Astrocyte (in vitro differentiated cells and primary cell): ENCODE measurements around the gene ZSWIM9. TPM values are rescaled to one million over a fixed set of nuclear protein-coding genes. Genes with fewer than 3 reads are reported as not detected.
A peak's percentile ranks its signal among the peaks of the same experiment; 100 is the strongest.

ENCODE experiments used
- DNase-seq: peaks from one replicate; pipeline ENCODE4 v3.0.0-alpha.2; 2010; ENCODE audit warnings: low read depth
- FAIRE-seq: peaks from 2 replicates; lab custom pipeline; 2011; peaks lifted over from hg19 to GRCh38; lab: Jason Lieb, UNC
- H2AFZ ChIP-seq: 2 replicates; pipeline ENCODE4 v1.6.0; 2012; ENCODE audit warnings: low read depth, low read length, inconsistent platforms
- H3K27ac ChIP-seq: 2 replicates; pipeline ENCODE4 v1.5.1; 2011; ENCODE audit warnings: low read depth, low read length, inconsistent platforms
- H3K27me3 ChIP-seq: 2 replicates; pipeline ENCODE4 v1.6.0; 2011; ENCODE audit warnings: low read length, inconsistent platforms; ENCODE audit not compliant: insufficient read depth
- H3K36me3 ChIP-seq: 2 replicates; pipeline ENCODE4 v1.5.1; 2011; ENCODE audit warnings: low read length, inconsistent platforms; ENCODE audit not compliant: insufficient read depth
- H3K4me1 ChIP-seq: 2 replicates; pipeline ENCODE4 v1.5.1; 2011; ENCODE audit warnings: low read length, inconsistent platforms; ENCODE audit not compliant: insufficient read depth
- H3K4me2 ChIP-seq: 2 replicates; pipeline ENCODE4 v1.6.0; 2012; ENCODE audit warnings: low read length, inconsistent platforms
- H3K4me3 ChIP-seq: 2 replicates; pipeline ENCODE4 v1.5.1; 2011; ENCODE audit warnings: low read depth, mild to moderate bottlenecking, low read length, inconsistent platforms; ENCODE audit not compliant: insufficient read depth
- H3K79me2 ChIP-seq: 2 replicates; pipeline ENCODE4 v1.6.0; 2012; ENCODE audit warnings: mild to moderate bottlenecking, low read length, inconsistent platforms; ENCODE audit not compliant: insufficient read depth
- H3K9ac ChIP-seq: 2 replicates; pipeline ENCODE4 v1.6.0; 2012; ENCODE audit warnings: mild to moderate bottlenecking, low read length, inconsistent platforms
- H3K9me3 ChIP-seq: 2 replicates; pipeline ENCODE4 v1.5.1; 2012; ENCODE audit warnings: low read depth, mild to moderate bottlenecking, low read length, inconsistent platforms; ENCODE audit not compliant: insufficient read depth
- H4K20me1 ChIP-seq: 2 replicates; pipeline ENCODE4 v1.6.0; 2012; ENCODE audit warnings: low read length, inconsistent platforms; ENCODE audit not compliant: insufficient read depth
- H3K27ac Mint-ChIP-seq: one replicate; pipeline ENCODE4 v1.8.0; 2021; ENCODE audit warnings: mild to moderate bottlenecking, mixed read lengths; ENCODE audit not compliant: unreplicated experiment
- H3K27me3 Mint-ChIP-seq: one replicate; pipeline ENCODE4 v1.8.0; 2021; ENCODE audit warnings: low read depth, mixed read lengths; ENCODE audit not compliant: unreplicated experiment
- H3K36me3 Mint-ChIP-seq: one replicate; pipeline ENCODE4 v1.8.0; 2021; ENCODE audit warnings: low read depth, mixed read lengths; ENCODE audit not compliant: unreplicated experiment
- H3K4me1 Mint-ChIP-seq: one replicate; pipeline ENCODE4 v1.8.0; 2021; ENCODE audit warnings: low read depth, mixed read lengths; ENCODE audit not compliant: unreplicated experiment
- H3K4me3 Mint-ChIP-seq: one replicate; pipeline ENCODE4 v1.8.0; 2021; ENCODE audit warnings: mild to moderate bottlenecking, moderate library complexity, mixed read lengths; ENCODE audit not compliant: unreplicated experiment
- H3K9me3 Mint-ChIP-seq: one replicate; pipeline ENCODE4 v1.8.0; 2021; ENCODE audit warnings: mild to moderate bottlenecking, mixed read lengths; ENCODE audit not compliant: unreplicated experiment
- CTCF ChIP-seq: IDR thresholded peaks from 2 replicates; pipeline ENCODE4 v1.5.1; 2011; ENCODE audit warnings: low read depth, mild to moderate bottlenecking, inconsistent platforms, low read length, moderate library complexity; ENCODE audit not compliant: insufficient read depth
- EZH2 ChIP-seq: IDR thresholded peaks from 2 replicates; pipeline ENCODE4 v1.6.1; 2012; ENCODE audit warnings: mild to moderate bottlenecking, low read length, inconsistent platforms; ENCODE audit not compliant: insufficient read depth
- total RNA-seq: library from RNA; stranded (reverse); gene quantifications from 2 replicates; pipeline ENCODE4 v1.2.1, GENCODE V29; 2021

ZSWIM9 gene
- total RNA-seq, 1 donor from 2014 or later: 4.7 TPM

DNA sequence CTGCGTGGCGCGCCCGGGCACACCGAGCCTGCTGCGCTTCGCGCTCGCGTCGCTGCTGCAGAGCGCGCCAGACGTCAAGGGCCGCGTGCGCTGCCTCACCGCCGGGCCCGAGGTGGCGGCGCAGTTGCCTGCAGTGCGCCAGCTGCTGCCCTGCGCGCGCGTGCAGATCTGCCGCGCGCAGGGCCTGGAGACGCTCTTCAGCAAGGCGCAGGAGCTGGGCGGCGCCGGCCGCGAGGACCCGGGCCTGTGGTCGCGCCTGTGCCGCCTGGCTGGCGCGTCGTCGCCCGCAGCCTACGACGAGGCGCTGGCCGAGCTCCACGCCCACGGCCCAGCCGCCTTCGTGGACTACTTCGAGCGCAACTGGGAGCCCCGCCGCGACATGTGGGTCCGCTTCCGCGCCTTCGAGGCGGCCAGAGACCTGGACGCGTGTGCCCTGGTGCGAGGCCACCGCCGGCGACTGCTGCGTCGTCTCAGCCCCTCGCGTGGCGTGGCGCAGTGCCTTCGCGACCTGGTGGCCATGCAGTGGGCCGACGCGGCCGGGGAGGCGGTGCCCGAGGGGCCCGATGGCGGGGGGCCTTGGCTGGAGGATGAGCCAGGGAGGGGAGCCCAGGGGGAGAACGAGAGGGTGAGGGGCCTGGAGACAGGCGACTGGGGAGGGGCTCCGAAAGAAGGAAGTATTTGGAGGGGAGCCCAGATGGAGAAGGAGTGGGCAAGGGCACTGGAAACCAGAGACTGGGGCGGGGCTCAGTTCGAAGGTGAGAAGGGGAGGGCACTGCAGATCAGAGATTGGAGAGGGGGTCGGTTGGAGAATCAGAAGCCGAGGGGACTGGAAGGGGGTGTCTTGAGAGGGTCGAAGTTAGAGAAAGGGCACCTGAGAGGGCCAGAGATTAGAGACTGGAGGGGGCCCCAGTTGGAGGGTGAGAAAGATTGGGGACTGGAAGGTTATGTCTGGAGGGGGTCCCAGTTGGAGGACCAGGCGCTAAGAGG, 24.7 kb downstream of the ZSWIM9 start:
- no peak overlapping the region for H3K4me3 ChIP-seq
- no peaks in the 10 kb centered on the region for H3K9me3 ChIP-seq
- Mint-ChIP-seq H3K4me3 (no peak overlapping the region), H3K27me3 (no peaks in the 10 kb centered on the region), H3K4me1 (no peaks in the 10 kb centered on the region), H3K36me3 (peaks cover 15% of the 10 kb centered on the region), H3K27ac (peak overlapping the region; percentile 58), H3K9me3 (no peaks in the 10 kb centered on the region)
- H3K9ac ChIP-seq: no peak overlapping the region
- no peaks in the 10 kb centered on the region for H3K27me3 ChIP-seq
- no peak overlapping the region for H2AFZ ChIP-seq
- DNase-seq (no peak), FAIRE-seq (no peak)
- TF ChIP-seq EZH2 (no peak), CTCF (no peak)
- no peaks in the 10 kb centered on the region for H3K79me2 ChIP-seq
- no peaks in the 10 kb centered on the region for H4K20me1 ChIP-seq
- H3K36me3 ChIP-seq: no peaks in the 10 kb centered on the region
- H3K4me2 ChIP-seq: no peak overlapping the region
- no peaks in the 10 kb centered on the region for H3K4me1 ChIP-seq
- H3K27ac ChIP-seq: no peak overlapping the region

DNA sequence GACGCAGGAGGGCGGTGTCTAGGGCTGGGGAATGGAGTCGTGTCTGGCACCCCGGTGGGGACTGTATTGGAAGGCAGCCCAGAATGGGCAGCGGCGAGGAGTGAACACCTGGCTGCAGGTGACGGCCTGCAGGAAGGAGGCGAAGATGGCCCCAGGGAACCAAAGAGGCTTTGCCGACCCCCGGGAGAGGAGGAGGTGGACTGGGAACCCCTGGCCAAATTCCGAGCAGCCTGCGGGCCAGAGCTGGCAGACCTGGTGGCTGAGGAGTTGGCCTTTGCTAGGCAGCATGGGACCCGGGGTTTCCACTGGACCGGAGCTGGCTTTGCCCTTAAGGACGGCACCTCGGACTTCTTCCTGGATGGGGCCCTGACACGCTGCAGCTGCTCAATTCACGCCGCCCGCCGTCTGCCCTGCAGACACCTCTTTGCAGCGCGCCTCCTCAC, 25.9 kb downstream of the ZSWIM9 start:
- FAIRE-seq (no peak), DNase-seq (no peak)
- Mint-ChIP-seq H3K27me3 (no peaks in the 10 kb centered on the region), H3K4me3 (no peak overlapping the region), H3K4me1 (no peaks in the 10 kb centered on the region), H3K9me3 (no peaks in the 10 kb centered on the region), H3K27ac (no peak overlapping the region), H3K36me3 (peaks cover 9% of the 10 kb centered on the region)
- TF ChIP-seq CTCF (no peak), EZH2 (no peak)
- Histone ChIP-seq H3K4me2 (no peak overlapping the region), H3K4me1 (no peaks in the 10 kb centered on the region), H3K36me3 (no peaks in the 10 kb centered on the region), H3K27me3 (no peaks in the 10 kb centered on the region), H3K9ac (no peak overlapping the region), H3K4me3 (no peak overlapping the region), H3K79me2 (no peaks in the 10 kb centered on the region), H3K27ac (no peak overlapping the region), H3K9me3 (no peaks in the 10 kb centered on the region), H4K20me1 (no peaks in the 10 kb centered on the region), H2AFZ (no peak overlapping the region)
